Measurements from ENCODE around the gene IFI35.

DNA sequence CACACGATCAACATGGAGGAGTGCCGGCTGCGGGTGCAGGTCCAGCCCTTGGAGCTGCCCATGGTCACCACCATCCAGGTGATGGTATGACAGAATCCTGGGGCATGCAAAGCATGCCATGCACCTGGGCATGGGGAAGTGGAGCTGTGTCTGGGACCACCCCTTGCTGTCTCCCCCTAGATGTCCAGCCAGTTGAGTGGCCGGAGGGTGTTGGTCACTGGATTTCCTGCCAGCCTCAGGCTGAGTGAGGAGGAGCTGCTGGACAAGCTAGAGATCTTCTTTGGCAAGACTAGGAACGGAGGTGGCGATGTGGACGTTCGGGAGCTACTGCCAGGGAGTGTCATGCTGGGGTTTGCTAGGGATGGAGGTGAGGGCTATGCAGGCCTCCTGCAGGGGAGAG lies 6.7 kb downstream of the IFI35 start:
- TF ChIP-seq, protein P1, sequence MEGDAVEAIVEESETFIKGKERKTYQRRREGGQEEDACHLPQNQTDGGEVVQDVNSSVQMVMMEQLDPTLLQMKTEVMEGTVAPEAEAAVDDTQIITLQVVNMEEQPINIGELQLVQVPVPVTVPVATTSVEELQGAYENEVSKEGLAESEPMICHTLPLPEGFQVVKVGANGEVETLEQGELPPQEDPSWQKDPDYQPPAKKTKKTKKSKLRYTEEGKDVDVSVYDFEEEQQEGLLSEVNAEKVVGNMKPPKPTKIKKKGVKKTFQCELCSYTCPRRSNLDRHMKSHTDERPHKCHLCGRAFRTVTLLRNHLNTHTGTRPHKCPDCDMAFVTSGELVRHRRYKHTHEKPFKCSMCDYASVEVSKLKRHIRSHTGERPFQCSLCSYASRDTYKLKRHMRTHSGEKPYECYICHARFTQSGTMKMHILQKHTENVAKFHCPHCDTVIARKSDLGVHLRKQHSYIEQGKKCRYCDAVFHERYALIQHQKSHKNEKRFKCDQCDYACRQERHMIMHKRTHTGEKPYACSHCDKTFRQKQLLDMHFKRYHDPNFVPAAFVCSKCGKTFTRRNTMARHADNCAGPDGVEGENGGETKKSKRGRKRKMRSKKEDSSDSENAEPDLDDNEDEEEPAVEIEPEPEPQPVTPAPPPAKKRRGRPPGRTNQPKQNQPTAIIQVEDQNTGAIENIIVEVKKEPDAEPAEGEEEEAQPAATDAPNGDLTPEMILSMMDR (IDR thresholded peaks at IDR 0.05), result no peak
- TF ChIP-seq POLR2A (IDR thresholded peaks at IDR 0.05), result no peak
